Measurements from ENCODE around the gene CHRDL1.

Gene CHRDL1

GRCh38 chrX:110743679-110744340 lies 51.8 kb downstream of the CHRDL1 start:
- DNase-seq (ENCODE audit: low read depth in 3 of 3), result no peak

GRCh38 chrX:110741213-110741796 lies 54.3 kb downstream of the CHRDL1 start:
- DNase-seq (ENCODE audit: low read depth in 3 of 3), result no peak

- DNase-seq (ENCODE audit: low read depth in 3 of 3), result no peak
These were observed 60.6 kb downstream of the CHRDL1 start for GRCh38 chrX:110734894-110735541.

GRCh38 chrX:110734271-110734670 lies 61.3 kb downstream of the CHRDL1 start:
- no peak for DNase-seq (ENCODE audit: low read depth in 3 of 3)

- DNase-seq (ENCODE audit: low read depth in 3 of 3), result no peak
These were observed 62.5 kb downstream of the CHRDL1 start for GRCh38 chrX:110733166-110733565.

GRCh38 chrX:110732266-110732665 lies 63.4 kb downstream of the CHRDL1 start:
- no peak for DNase-seq (ENCODE audit: low read depth in 3 of 3)

- DNase-seq (ENCODE audit: low read depth in 3 of 3), result no peak
These were observed 71.8 kb downstream of the CHRDL1 start for GRCh38 chrX:110723844-110724243.

- no peak for DNase-seq (ENCODE audit: low read depth in 3 of 3)
These were observed 73.5 kb downstream of the CHRDL1 start for GRCh38 chrX:110722135-110722534.

- no peak for DNase-seq (ENCODE audit: low read depth in 3 of 3)
These were observed 82.0 kb downstream of the CHRDL1 start for GRCh38 chrX:110713666-110714065.

- DNase-seq (ENCODE audit: low read depth in 3 of 3), result no peak
These were observed 89.2 kb downstream of the CHRDL1 start for GRCh38 chrX:110706446-110706845.

- no peak for DNase-seq (ENCODE audit: low read depth in 3 of 3)
These were observed 92.0 kb downstream of the CHRDL1 start for GRCh38 chrX:110703641-110704040.

- no peak for DNase-seq (ENCODE audit: low read depth in 3 of 3)
These were observed 96.5 kb downstream of the CHRDL1 start for GRCh38 chrX:110699109-110699508.

- no peak for DNase-seq (ENCODE audit: low read depth in 3 of 3)
These were observed 96.9 kb downstream of the CHRDL1 start for GRCh38 chrX:110698696-110699095.

- no peak for DNase-seq (ENCODE audit: low read depth in 3 of 3)
These were observed 102.8 kb downstream of the CHRDL1 start for GRCh38 chrX:110692866-110693265.

GRCh38 chrX:110691446-110691845 lies 104.2 kb downstream of the CHRDL1 start:
- no peak for DNase-seq (ENCODE audit: low read depth in 3 of 3)

GRCh38 chrX:110684653-110685052 lies 111.0 kb downstream of the CHRDL1 start:
- DNase-seq (ENCODE audit: low read depth in 3 of 3), result no peak

- no peak for DNase-seq (ENCODE audit: low read depth in 3 of 3)
These were observed 111.7 kb downstream of the CHRDL1 start for GRCh38 chrX:110683925-110684324.

- no peak for DNase-seq (ENCODE audit: low read depth in 3 of 3)
These were observed 117.0 kb downstream of the CHRDL1 start for GRCh38 chrX:110678591-110678990.

GRCh38 chrX:110675886-110676285 lies 119.7 kb downstream of the CHRDL1 start:
- DNase-seq (ENCODE audit: low read depth in 3 of 3), result no peak

- DNase-seq (ENCODE audit: low read depth in 3 of 3), result no peak
These were observed 124.4 kb downstream of the CHRDL1 start for GRCh38 chrX:110671068-110671803.

GRCh38 chrX:110669572-110669971 lies 126.0 kb downstream of the CHRDL1 start:
- DNase-seq (ENCODE audit: low read depth in 3 of 3), result no peak

- DNase-seq (ENCODE audit: low read depth in 3 of 3), result no peak
These were observed 127.9 kb downstream of the CHRDL1 start for GRCh38 chrX:110667706-110668105.
